Midbrain (tissue), 1 donor: ENCODE measurements around the gene OR51G2.
"Not testable (repeated sequence)": the region's sequence is repeated elsewhere in the genome, so short reads cannot be mapped to it uniquely, and the experiment has no call there.

ENCODE experiments used
- DNase-seq: peaks from one replicate; lab custom pipeline; 2025; lab: John Stamatoyannopoulos, UW

The OR51G2 gene, protein sequence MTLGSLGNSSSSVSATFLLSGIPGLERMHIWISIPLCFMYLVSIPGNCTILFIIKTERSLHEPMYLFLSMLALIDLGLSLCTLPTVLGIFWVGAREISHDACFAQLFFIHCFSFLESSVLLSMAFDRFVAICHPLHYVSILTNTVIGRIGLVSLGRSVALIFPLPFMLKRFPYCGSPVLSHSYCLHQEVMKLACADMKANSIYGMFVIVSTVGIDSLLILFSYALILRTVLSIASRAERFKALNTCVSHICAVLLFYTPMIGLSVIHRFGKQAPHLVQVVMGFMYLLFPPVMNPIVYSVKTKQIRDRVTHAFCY

DNA sequence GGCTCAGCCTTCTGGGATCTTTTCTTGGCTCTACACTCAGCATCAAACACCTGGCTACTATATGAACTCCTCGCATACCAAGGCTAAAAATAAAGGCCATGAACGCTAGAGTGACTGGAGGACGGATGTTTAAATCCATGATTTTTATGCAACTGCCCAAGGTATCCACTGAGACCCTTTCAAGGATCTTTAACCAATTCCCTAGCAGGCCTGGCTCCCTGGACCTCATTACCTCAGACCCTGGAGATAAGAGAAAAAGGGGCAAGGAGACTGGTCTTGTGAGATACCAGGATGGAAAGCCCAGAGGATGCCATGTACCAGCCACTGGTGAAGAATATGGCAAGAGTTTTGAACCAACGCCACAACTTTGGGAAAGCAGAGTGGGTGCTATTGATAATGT is at the start of gene OR51G2:
Gene OR51G2, minus strand, starts transcription at position 101 of the 400 bp plus-strand sequence. CDS start 3,687 bp downstream, outside the sequence.
- DNase-seq, result no peak

DNA sequence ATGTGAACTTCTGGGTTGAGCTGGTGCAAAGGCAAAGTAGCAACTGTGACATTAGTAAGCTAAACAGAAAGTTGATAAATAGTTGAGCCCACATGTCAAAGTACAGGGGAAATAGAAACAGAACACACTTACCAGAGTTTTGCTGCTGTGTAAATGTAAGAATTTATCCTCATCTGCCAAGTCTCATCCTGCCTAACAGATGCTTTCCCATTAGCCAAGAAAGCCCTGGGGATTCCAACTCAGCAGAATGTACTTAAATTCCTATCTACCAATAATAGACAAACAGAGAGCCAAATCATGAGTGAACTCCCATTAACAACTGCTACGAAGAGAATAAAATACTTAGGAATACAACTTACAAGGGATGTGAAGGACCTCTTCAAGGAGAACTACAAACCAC is 43.7 kb upstream of the OR51G2 start:
- no peak for DNase-seq

DNA sequence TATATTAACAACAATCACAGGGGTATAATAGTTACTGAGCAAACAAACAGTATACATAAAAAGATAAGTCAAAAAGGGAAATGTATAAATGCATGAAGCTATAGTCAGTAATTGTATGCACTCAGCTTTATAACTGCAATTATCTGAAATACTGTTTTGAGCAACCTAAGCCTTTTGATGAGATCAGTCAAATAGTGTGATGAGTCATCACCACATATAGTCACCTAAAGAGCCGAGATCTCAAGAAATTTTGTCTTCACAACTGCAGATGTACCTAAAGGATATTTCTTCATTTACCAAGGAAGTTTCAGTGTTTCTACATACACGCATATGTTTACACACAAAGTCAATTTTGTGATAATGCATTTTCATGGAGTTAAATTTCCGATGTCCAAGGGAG is 41.7 kb upstream of the OR51G2 start:
- DNase-seq, result no peak

DNA sequence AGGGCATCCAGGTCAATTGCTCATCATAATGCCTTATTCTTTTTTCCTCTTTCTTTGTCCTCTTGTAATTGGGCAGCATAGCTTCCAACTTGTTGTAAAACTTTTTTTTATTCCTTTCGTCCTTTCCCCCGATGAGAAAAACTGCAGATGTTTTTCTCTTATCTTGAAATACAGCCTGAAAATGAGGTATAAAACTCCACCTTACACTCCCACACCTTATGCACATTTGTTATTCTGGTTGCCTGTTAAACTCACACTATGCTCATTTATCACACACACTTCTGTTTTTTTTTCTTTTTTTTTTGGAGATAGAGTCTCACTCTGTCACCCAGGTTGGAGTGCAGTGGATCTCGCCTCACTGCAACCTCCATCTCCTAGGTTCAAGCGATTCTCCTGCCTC is 38.2 kb upstream of the OR51G2 start:
- no peak for DNase-seq

DNA sequence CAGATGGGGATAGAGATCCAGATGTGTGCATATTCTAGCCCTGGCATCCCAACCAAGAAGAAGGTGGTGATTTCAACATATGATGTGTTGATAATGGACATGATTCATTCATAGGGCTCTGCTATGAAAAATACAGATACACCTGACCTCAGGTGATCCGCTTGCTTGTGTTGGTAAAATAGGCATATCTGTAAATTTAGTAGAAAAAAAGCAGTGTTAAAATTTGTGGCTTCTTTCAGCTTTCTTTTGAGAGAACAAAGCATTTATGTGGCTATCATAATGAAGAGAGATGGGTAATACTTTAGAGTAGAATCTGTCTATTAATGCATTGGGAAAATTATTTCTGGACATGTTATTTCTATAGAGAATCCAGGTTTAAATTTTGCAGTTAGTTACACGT is 36.5 kb upstream of the OR51G2 start, which contains the start of gene OR51A2:
Gene OR51A2, minus strand, starts transcription at position 101 of the 400 bp plus-strand sequence. Its CDS starts 0 bp downstream, at position 101.
- DNase-seq, result not testable (repeated sequence)

DNA sequence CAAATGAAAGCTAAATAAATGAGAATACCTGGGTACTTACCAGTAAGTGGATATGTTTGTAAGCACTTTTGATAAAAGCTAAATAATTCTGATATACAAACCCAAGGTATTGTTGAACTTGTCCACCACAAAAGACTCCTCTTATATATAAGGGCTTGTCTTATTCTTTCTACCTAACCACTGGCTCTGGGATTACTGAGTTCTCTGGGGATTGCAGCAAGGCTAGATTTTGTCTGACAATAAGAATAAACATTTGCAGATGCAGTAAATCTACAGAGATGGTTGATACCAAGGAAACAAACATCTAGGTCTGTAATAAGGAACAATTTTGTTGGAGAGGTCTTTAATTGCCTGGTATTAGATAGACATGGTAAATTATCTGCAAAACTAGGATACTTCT is 28.4 kb upstream of the OR51G2 start, which contains the start of gene OR51A4:
Gene OR51A4, minus strand, starts transcription at position 101 of the 400 bp plus-strand sequence. CDS start 505 bp downstream, outside the sequence.
- DNase-seq, result no peak

DNA sequence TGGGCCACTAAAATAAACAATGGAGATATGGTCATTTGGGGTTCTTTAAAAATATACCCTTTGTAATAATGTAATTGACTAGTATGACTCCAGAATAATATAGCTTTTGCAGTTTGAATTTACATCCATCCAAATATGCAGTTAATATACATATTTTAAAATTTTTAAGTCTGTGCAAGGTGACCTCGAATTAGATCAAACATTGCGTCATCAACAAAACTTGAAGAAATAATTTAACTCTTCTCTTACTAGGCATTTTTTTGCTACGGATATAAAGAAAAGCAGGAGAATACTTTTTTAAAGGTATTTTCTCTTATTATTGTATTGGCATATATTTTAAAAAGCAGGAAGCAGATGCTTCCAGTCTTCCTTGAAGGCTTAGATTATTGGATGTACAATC is 17.6 kb upstream of the OR51G2 start:
- DNase-seq, result no peak

DNA sequence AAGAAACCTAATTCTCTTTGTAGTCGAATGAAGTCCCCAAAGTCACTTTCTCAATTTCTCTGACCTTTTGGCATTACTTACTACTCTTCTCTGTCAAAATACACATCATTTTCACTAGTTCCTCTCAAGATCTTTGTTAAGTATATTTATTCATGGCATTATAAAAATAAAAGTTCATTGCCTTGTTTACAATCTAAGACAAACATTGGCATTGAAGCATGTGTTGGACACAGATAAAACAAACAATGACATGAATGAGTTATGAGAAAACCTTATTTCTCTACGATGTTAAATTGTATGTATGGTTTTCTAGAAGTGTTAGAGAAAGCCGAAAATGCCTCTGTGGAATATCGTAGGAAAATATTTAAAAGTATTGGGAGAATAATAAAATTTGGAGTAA is 13.6 kb upstream of the OR51G2 start:
- DNase-seq, result no peak

DNA sequence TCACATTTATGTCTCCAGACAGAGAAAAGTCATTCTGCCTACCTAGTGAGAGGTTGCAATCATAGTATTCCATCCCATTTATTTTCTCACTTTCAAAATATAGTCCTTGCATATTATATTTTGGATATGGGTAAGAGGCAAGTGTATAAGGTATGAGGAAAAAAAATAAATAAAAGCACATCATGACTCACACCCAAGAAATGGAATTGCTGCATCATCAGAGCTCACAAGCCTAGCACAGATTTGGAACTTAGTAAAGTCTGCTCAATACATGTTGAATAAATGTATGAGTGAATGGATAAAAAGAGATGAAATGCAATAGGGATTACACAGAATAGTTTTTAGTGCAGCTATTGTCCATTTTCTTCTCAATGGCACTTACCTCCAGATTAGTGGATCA is 7.5 kb upstream of the OR51G2 start:
- DNase-seq, result no peak

DNA sequence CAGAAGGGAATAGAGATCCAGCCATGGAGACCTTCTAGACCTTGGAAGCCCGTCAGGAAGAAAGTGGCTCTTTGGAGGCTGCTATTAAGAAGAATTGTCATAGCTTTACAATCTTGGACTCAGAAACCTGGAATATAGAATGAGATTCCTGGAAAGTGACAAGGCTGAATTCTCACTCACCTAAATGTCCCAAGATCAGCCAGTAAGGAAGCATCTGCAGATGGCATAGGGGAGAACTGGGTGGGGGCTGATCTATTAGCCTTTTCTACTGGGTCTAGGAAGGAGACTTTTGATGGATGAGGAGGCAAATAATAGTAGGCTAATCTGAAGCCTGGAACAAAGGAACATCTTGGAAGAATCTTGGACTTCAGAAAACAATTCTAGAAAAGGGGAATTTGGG is 5.1 kb upstream of the OR51G2 start, which contains the start of gene OR51G1:
Gene OR51G1, minus strand, starts transcription at position 101 of the 400 bp plus-strand sequence. Its CDS starts 0 bp downstream, at position 101.
- no peak for DNase-seq

DNA sequence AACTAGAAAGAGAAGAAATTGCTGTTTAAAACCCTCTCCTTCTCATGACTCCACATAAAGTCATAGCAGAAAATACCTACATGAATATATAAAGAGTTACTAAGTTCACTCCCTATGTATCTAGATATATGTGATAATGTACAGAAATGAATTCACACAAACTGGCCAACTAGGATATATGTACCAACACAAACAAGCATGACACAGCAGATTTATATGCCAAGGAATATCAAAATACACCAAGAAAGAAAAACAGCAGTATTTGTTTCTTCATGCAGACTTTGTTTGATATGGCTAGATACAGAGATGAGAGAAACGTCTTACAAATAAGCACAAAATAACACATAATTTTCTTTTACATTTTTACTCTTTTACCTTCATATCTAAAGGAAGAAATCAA is 3.2 kb upstream of the OR51G2 start:
- no peak for DNase-seq

DNA sequence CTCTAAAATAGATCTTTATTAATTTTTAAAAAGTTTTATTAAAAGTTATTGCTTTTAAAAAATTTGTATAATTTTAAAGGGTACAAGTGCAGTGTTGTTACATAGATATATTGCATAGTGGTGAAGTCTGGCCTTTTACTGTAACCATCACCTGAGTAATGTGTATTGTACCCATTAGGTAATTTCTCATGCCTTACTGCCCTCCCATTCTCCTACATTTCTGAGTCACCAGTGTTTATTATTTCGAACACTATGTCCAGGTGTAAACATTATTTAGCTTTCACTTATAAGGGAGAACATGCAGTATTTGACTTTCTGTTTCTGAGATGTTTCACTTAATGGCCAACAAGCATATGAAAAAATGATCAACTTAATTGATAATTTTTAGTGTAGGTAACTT is 2.6 kb upstream of the OR51G2 start:
- no peak for DNase-seq

DNA sequence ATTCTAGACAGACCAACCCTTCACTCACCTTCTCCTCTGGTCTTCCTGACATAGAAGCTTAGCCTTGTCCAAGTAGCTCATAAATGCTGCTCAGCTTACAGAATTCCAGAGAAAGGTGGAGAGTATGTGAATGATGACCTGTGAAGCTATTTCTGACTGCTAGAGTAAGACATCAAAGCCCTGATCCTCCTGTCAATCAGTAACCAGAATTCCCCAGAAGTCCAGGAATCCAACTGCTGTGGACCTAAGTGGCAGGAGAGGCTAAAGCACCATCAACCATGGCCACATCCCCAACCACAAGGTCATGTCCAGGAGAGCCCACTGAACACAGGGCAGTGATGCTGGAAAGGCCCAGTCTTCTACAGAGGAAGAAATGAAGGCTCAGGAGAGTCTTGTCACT is 2.6 kb downstream of the OR51G2 start:
- no peak for DNase-seq

DNA sequence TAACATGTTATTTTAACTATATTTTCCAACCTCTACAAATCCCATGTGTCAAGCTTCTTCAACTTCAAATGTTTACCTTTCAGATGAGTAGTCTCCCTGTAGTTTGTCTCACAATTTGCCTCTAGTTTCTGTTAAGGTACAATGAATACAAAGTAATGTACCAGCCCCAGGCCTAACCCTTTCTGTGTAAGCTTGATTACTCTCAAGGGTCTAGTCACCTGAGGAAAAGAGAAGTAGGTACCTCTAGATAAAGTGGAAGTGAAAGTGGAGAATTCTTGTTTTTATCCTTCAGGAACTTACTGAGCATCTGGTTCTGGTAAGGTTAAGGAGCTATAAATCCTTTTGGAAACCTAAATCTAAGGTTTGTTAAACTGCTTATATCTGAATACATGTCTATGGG is 15.7 kb downstream of the OR51G2 start, which contains the start of gene OR51A7:
Gene OR51A7, plus strand, starts transcription at position 300 of the 400 bp plus-strand sequence. CDS start 3,587 bp downstream, outside the sequence.
- DNase-seq, result no peak

DNA sequence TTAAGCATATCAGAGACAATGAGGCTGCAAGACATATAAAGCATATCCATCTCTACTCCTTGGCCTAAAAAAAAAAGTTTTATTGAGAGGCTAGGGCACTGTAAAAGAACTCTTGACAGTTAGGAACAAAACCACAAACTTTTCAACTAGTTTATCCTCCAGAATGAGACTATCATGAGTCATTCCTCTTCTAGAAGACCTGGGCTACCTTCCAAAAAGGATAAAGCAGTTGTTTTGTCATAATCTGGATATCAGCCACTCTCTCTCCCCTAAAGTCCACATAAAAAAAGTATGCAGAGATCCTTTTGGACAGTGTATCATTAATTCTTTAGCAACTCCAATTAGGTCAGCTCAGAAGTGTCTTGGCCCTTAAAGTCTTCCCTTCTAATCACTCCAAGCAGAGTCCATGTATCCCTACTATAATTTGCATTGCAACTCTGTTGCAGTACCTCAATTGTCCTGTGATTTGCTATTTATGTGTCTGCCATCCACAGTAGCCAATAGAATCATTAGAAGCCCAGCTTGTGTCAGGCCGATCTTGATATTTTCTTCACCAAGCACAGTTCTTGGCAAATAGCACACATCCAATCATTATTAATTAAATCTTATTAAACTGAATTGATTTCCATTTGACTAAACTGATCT is 27.0 kb downstream of the OR51G2 start:
- no peak for DNase-seq

DNA sequence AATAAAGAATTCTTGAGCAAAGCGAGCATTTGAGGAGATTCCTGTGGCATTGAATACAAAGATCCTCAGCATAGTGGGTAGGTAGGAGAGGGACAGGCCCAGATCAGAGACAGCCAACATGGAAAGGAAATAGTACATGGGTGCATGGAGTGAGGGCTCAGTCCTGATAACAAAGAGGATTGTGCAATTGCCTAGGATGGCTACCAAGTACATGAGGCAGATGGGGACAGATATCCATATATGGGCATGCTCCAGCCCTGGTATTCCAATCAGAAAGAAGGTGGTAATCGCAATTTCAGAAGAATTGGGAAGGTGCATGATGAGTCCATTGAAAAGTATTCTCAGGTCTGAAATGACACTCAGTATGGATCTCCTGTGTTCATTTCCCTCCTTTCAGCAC is 28.9 kb downstream of the OR51G2 start:
- no peak for DNase-seq

DNA sequence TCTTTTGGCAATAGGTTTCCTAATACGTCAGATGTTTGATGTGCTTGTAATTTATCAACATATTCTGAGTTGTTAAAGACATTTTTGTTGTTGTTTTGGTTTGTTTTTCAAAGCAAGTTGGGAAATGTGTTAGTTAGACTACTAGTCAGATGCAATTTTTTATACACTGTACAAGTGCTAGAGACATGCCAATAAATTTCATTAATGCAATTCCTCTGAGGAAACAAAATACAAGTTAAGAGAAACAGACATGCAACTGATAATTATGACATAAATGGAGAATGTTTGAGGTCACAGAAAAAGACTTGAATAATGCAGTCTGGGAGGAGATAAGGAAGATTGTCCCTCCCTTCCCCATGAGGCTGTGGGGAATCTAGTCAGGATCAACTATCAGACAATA is 31.6 kb downstream of the OR51G2 start:
- no peak for DNase-seq

DNA sequence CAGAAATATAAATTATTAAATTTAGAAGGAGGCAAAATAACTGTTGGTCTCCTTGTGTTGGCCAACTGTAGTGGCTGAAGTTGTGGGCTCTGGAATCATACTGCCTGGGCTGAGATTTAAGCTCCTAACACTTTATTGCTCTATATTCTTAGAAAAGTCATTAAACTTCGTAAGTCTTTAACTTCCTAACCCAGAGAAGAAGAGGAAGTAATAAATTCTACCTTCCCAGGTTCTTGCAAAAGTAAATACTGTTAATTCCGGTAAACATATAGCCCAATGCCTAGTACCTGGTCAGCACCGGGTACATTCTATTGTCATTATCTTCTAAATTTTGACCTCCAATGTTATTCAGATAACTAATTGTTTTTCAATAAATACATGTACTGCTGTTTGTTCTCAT is 33.0 kb downstream of the OR51G2 start:
- DNase-seq, result no peak

DNA sequence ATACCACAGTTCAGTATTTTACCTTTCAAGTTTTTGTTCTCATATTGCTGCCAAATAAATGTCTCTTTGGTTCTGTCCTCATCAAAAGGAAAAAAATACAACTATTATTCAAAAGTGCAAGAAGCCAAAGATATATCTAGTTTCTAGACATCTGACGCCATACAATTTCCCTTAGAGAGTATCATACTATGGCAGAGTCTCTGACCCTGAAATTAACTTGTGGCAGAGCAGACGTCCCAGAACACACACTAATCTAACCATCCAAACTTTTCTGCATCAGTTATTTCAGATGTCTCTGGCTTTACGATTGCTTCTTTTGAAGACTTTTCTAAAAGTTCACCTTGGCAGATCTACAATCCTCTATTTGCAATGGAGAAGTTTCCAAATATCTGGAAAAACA is 34.8 kb downstream of the OR51G2 start:
- no peak for DNase-seq

DNA sequence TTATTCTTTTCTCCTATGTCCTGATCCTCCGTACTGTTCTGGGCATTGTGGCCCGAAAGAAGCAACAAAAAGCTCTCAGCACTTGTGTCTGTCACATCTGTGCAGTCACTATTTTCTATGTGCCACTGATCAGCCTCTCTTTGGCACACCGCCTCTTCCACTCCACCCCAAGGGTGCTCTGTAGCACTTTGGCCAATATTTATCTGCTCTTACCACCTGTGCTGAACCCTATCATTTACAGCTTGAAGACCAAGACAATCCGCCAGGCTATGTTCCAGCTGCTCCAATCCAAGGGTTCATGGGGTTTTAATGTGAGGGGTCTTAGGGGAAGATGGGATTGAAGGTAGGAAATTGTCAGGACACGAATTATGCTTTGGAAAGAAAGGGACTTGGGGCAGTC is 36.6 kb downstream of the OR51G2 start:
- no peak for DNase-seq

DNA sequence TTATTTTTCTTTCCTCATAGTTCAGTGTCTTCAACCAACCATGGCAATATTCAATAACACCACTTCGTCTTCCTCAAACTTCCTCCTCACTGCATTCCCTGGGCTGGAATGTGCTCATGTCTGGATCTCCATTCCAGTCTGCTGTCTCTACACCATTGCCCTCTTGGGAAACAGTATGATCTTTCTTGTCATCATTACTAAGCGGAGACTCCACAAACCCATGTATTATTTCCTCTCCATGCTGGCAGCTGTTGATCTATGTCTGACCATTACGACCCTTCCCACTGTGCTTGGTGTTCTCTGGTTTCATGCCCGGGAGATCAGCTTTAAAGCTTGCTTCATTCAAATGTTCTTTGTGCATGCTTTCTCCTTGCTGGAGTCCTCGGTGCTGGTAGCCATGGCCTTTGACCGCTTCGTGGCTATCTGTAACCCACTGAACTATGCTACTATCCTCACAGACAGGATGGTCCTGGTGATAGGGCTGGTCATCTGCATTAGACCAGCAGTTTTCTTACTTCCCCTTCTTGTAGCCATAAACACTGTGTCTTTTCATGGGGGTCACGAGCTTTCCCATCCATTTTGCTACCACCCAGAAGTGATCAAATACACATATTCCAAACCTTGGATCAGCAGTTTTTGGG is 37.2 kb downstream of the OR51G2 start, which contains the start of gene OR51T1:
Gene OR51T1, plus strand, starts transcription at position 41 of the 641 bp plus-strand sequence. Its CDS starts 0 bp downstream, at position 41.
- DNase-seq, result no peak

DNA sequence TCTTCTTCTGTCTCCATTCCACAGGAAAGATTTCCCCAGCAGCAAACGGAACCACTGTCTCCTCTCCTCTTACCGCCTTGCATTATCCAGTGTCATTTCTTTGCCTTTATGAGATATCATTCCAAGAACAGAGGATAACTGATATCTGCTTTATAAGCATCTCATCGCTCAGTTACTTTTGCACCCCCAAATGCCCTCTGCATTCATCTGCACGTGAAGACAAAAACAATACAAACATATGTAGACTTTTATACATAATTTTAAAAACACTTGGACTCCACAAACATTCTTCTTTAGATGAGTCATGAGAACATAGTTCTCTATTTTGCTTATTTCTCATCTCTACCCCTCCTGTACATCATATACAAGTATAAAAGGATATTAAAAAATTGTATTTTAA is 38.0 kb downstream of the OR51G2 start:
- no peak for DNase-seq

DNA sequence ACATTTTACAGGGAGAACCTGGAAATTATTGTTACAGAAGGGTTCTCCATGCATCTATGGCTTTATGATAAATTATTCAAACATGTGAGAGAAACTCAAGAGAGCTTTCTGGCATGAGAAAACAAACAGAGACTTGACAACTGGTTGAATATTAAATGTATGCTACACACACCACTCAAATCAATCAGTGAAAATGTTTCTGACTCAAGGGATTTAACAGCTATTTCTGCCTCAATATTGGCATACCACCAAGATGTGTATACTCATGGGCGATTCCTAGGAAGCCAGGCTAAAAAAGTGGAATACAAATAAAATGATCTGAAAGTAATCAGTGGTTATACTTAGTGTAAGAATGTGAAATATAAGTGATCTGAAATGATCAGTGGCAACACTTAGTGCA is 53.3 kb downstream of the OR51G2 start:
- no peak for DNase-seq
